ENCODE measurements around the gene AARS2.

The AARS2 gene

GRCh38 chr6:44300292-44300823 lies 12.8 kb downstream of the AARS2 start:
- DNase-seq, result no peak

GRCh38 chr6:44298864-44299263 lies 14.3 kb downstream of the AARS2 start:
- DNase-seq, result no peak

DNA sequence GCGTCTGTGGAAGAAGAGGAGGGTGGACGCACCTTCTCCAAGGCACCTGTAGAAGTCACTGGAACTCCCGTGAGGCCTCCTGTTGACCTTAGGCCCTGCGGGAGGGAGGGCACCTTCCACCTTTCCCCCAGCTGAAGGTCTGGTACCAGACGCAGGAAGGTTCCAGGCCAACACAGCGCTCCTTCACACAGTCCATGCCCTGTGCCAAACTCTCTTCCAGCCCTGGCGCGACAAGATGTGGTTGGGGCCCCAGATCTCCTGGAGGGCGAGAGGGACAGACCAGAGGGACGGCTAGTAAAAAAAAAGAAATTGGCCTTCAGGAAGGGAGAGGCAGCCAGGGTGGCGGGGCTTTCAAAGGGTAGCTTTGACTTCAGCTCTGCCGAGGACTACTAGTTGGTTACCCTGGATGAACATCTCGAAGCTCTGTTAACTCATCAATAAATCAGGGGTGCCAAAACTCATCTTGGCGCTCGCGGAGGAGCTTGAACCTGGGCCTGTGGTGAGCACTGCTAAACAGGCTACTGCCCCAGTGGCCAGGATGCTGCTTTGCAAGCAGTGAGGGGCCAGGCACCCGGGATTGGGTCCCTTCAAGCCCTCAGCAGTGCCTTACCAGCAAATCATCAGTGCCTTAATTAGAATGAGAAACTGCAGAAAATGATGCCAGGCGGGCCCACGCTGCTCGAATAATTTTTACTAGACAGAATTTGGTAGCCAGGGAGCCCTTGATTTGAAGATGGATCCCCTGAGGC lies 14.9 kb downstream of the AARS2 start:
- DNase-seq, result no peak

DNA sequence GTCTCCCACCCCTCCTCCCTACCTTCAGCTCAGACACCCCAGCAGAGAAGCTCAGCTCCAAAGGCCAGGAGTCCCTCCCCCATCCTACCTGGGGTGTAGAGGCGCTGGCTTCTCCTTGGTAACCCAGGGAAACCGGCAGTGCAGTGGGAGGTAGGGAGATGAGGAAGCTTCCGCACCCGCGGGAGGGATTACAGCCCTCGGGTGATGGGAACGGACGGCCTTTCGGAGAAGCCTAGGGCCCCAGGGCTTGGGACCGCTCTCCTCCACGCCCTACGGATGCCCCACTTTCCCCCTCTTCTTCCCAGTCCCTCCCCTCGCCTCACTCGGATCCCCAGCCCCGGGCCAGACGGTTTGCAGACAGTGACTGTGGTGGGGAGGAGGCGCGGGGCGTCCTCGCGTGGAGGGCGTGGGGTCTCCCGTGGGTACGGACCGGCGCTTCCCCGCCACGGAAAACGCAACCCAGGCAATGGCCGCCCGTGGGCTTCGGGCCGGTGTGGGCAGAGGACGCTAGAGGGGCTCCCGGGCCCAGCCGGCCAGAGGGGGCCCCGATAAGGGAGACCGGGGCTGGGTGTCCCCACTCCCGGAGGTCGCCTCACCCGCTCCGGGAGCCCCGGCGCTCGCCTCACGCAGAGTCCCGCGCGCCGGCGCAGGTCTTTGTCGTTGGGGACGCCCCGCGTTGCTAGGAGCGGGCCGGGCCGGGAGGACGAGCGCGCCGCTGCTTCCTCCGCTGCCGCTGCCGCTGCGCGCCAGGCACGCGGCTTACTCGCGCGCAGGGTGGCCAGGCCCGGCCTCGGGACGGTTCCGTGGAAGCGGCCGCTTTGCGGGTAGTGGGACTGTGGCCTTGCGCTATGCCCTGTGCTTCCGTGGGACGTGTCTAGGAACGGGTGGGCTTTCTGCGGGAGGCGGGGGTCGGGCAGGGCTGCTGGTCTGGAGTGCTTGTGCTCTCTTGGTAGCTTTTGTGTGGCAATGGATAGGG lies 15.8 kb downstream of the AARS2 start:
- peak; percentile 18 for DNase-seq

DNA sequence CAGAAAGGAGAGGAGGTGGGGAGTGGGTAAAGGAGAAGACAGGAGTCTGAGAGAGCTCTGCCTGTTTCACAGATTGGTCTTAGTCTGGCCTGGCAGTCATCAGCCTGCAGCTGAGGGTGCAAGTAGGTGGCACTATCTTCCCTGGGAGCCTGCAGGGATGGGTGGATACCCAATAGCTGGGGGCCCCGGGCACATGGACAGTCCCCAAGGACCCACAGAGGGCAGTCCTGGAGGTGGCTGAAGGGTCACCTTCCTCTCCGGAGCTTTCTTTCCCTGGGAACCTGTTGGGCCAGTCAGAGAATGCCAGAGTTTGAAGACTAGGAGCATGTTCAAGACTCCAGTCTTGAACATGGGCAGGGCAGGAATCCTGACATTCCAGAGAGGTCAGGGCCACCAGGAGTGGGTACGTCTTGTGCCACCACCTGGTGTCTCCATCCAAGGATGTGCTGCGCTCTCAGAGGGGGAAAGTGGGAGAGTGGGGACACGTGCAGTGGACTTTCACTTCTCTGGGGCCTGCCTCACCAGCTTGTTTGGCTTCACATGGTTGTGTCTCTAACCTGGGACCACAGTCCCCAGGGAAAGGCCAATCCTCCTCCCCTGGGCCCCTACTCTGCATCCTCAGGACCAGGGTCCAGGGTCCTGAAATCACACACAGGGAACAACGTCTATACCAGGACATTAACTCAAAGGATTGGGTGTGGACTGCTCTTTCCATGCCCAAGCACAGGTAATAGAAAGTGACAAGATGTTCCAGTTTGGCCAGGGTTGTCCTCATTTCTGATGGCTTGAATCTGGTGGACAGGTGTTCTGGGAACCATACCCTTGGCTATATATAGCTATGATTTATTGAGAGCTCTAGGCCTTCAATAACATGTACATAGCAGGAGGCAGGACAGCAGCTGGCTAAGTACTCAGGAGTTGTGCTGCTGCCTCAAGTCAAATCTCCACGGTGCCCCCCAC lies 18.0 kb downstream of the AARS2 start:
- DNase-seq, result no peak

- DNase-seq, result no peak
These were observed 20.3 kb downstream of the AARS2 start for GRCh38 chr6:44292661-44293365.

DNA sequence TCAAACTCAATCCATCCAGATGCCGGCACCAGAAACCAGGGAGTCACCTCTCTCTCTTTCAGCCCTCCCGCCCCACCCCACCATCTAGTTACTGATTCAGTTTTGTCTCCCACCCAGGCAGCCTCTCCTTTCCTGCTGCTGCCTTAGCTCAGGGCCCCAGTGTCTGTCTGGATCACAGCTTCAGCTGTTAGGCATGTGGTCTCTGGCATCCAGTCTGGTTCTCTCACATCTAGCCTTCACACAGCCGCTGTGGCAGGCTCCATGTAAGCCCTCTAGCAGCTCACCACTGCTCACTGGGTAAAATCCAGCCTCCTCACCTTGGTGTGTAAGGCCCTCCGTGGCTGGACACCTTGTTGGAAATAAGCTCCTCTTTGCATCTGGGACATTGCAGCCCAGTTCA lies 21.3 kb downstream of the AARS2 start:
- DNase-seq, result no peak

GRCh38 chr6:44289726-44290260 lies 23.4 kb downstream of the AARS2 start:
- DNase-seq, result no peak

GRCh38 chr6:44286747-44287146 lies 26.4 kb downstream of the AARS2 start:
- no peak for DNase-seq

DNA sequence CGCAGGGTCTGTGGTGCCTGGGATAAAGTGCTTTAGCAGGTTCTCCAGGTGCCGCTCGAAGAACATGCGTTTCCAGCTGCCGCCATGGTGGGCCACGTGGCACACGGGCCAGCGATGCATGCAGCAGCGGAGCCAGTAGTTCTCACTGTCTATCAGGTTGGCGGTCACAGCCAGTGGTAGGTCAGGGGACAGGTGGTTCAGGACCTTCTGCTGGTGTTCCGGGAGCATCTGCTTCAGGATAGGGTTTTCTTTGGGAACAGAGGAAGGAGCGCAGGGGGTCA lies 26.9 kb downstream of the AARS2 start:
- no peak for DNase-seq

DNA sequence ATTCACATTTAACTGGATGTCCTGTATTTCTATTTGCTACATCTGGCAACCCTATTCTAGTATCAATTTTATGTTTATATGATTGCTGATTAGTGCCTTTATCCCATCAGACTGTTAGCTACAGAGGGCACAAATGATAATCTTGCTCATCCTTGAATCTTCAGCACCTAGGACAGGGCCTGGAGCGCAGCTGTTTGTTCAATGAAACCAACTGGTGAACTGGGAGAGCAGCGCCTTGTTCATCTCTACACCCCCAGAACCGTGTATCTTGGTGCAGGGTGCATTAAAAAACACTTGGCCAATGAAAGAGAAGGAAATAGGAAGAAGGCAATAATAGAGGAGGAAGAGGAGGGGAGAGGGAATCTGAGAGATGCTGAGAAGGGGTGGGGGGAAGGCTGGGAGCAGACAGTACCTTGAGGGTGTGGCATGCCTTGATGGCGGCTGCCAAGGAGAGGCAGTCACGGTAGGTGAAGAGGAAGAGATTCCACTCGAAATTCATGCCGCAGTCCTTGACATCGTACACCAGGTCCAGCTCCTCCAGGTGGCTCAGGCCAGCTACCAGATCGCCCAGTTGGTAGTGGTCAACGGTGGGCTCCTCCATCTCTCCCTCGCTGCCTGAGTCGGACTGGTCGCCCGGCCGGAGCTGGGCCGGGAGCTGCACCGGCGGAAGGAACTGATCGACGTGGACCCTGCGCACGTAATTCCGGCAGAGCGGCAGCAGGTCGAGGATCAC lies 27.4 kb downstream of the AARS2 start:
- DNase-seq, result no peak

GRCh38 chr6:44284867-44285266 lies 28.3 kb downstream of the AARS2 start:
- DNase-seq, result no peak

DNA sequence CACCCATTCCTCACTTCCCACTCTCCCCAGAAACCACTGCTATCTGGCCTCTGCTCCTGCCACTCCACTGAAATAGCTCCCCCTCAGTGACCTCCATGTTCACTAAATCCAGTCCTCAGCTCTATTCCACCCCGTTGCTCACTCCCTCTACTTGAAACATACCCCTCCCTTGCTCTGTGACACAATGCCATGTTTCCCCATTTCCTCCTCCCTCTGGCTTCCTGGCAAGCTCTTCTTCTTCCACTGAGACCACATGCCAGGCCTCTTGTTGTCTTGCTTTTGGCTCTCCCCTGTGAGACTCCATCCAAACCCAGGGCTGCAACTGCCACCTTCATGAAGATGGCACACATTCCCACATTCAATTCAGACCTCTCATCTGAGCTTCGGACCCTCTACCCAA lies 29.0 kb downstream of the AARS2 start:
- DNase-seq, result no peak

- DNase-seq, result no peak
These were observed 34.1 kb downstream of the AARS2 start for GRCh38 chr6:44278774-44279697.

DNA sequence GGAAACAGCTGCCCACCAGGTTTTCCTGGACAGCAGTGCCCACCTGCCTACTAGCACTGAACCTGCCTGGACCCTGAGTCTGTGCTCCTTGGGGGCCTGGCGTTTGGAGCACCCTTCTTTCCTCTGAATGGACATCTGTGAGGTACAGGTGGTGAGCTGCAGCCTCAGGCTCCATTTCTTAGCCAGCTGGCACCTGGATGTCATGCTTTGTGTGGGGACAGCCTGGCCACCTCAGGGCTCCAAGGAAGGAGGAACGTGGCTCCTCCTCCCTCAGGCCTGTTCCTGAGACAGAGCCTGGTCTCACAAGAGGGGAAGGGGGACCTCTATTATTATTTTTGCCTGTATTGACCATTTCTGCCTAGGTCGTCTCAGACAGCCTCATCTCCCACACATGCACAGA lies 34.8 kb downstream of the AARS2 start:
- no peak for DNase-seq

DNA sequence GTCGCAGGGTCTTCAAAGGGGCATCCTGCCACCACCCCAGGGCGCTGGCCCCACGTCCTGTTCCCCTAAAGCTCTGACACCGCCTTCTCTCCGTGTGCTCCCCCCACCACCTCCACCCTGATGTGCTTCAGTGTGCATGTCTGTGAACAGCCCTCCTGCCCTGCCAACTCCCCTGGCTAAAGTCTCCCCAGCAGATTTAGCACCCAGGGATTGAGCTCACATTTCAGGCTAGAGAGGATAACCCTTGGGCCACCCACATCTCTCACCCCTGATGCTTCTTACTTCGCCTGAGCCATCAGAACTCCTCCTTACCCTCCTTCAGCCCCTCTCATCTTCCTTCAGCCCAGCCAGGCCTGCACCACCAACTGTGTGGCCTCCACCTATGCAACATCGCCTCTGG lies 35.4 kb downstream of the AARS2 start:
- DNase-seq, result no peak

- no peak for DNase-seq
These were observed 36.2 kb downstream of the AARS2 start for GRCh38 chr6:44276667-44277640.
